ENCODE data around the gene SRPRA. TPM values are rescaled to one million over a fixed set of nuclear protein-coding genes. Genes with fewer than 3 reads are reported as not detected.
"Not testable (repeated sequence)": the region's sequence is repeated elsewhere in the genome, so short reads cannot be mapped to it uniquely, and the experiment has no call there.

SRPRA gene
- 124 and 129 TPM in 2 replicates for total RNA-seq (2014; rRNA removed; shearing (Covaris generic))
- polyA plus RNA-seq (2015; cell fraction: cytosol; rRNA removed): 120 and 160 TPM in 2 replicates
- polyA plus RNA-seq (2015; cell fraction: nucleus; rRNA removed): 129 and 159 TPM in 2 replicates

GRCh38 chr11:126268708-126269579 is at the start of gene SRPRA, which contains the start of gene FOXRED1:
TSS of gene SRPRA (minus strand) at chr11:126268895. CDS start at chr11:126268804, 91 bp downstream.
TSS of gene FOXRED1 (plus strand) at chr11:126269154. CDS start at chr11:126269207, 53 bp downstream.
- in situ Hi-C loops (cut with HindIII; ENCODE audit: low pct_unique_long_range_greater_than_20kb, low sequenced_read_pairs): no loop called here
- peak; percentile 97 for DNase-seq (ENCODE audit: low read depth, low spot score)

GRCh38 chr11:126317756-126318573 is 49.3 kb upstream of the SRPRA start:
- in situ Hi-C loops (cut with HindIII; ENCODE audit: low pct_unique_long_range_greater_than_20kb, low sequenced_read_pairs): no loop called here
- DNase-seq (ENCODE audit: low read depth, low spot score): no peak

- DNase-seq (ENCODE audit: low read depth, low spot score): no peak
- in situ Hi-C loops (cut with HindIII; ENCODE audit: low pct_unique_long_range_greater_than_20kb, low sequenced_read_pairs): no loop called here
Observed at GRCh38 chr11:126317432-126317755, 48.7 kb upstream of the SRPRA start.

- in situ Hi-C loops (cut with HindIII; ENCODE audit: low pct_unique_long_range_greater_than_20kb, low sequenced_read_pairs): no loop called here
Observed at GRCh38 chr11:126313826-126314225, 45.1 kb upstream of the SRPRA start.

GRCh38 chr11:126312961-126313360 is 44.3 kb upstream of the SRPRA start:
- no peak for DNase-seq (ENCODE audit: low read depth, low spot score)
- in situ Hi-C loops (cut with HindIII; ENCODE audit: low pct_unique_long_range_greater_than_20kb, low sequenced_read_pairs): no loop called here

More at GRCh38 chr11:126313826-126314225, 45.1 kb upstream of the SRPRA start:
- no peak for DNase-seq (ENCODE audit: low read depth, low spot score)

- in situ Hi-C loops (cut with HindIII; ENCODE audit: low pct_unique_long_range_greater_than_20kb, low sequenced_read_pairs): no loop called here
- no peak for DNase-seq (ENCODE audit: low read depth, low spot score)
Observed at GRCh38 chr11:126311401-126312291, 43.0 kb upstream of the SRPRA start.

- DNase-seq (ENCODE audit: low read depth, low spot score): no peak
- in situ Hi-C loops (cut with HindIII; ENCODE audit: low pct_unique_long_range_greater_than_20kb, low sequenced_read_pairs): no loop called here
Observed at GRCh38 chr11:126310992-126311310, 42.3 kb upstream of the SRPRA start.

GRCh38 chr11:126310200-126310991 is 41.7 kb upstream of the SRPRA start:
- DNase-seq (ENCODE audit: low read depth, low spot score): peak; percentile 78
- in situ Hi-C loops (cut with HindIII; ENCODE audit: low pct_unique_long_range_greater_than_20kb, low sequenced_read_pairs): no loop called here

GRCh38 chr11:126308771-126309170 is 40.1 kb upstream of the SRPRA start:
- in situ Hi-C loops (cut with HindIII; ENCODE audit: low pct_unique_long_range_greater_than_20kb, low sequenced_read_pairs); DNase-seq (ENCODE audit: low read depth, low spot score): not testable (repeated sequence)

- in situ Hi-C loops (cut with HindIII; ENCODE audit: low pct_unique_long_range_greater_than_20kb, low sequenced_read_pairs): no loop called here
- DNase-seq (ENCODE audit: low read depth, low spot score): peak; percentile 99
Observed at GRCh38 chr11:126308271-126308671, 39.6 kb upstream of the SRPRA start.

- peak; percentile 82 for DNase-seq (ENCODE audit: low read depth, low spot score)
Observed at GRCh38 chr11:126307706-126308105, 39.0 kb upstream of the SRPRA start.

GRCh38 chr11:126305699-126306098 is 37.0 kb upstream of the SRPRA start:
- no peak for DNase-seq (ENCODE audit: low read depth, low spot score)
- in situ Hi-C loops (cut with HindIII; ENCODE audit: low pct_unique_long_range_greater_than_20kb, low sequenced_read_pairs): no loop called here

More at GRCh38 chr11:126307706-126308105, 39.0 kb upstream of the SRPRA start:
- in situ Hi-C loops (cut with HindIII; ENCODE audit: low pct_unique_long_range_greater_than_20kb, low sequenced_read_pairs): no loop called here

- DNase-seq (ENCODE audit: low read depth, low spot score): no peak
- in situ Hi-C loops (cut with HindIII; ENCODE audit: low pct_unique_long_range_greater_than_20kb, low sequenced_read_pairs): no loop called here
Observed at GRCh38 chr11:126304457-126305075, 35.9 kb upstream of the SRPRA start.

GRCh38 chr11:126303623-126304456 is 35.1 kb upstream of the SRPRA start, which contains the start of gene DCPS:
TSS of gene DCPS (plus strand) at chr11:126304060. CDS start at chr11:126304081, 21 bp downstream.
- in situ Hi-C loops (cut with HindIII; ENCODE audit: low pct_unique_long_range_greater_than_20kb, low sequenced_read_pairs): no loop called here
- peak; percentile 82 for DNase-seq (ENCODE audit: low read depth, low spot score)

- DNase-seq (ENCODE audit: low read depth, low spot score): no peak
- in situ Hi-C loops (cut with HindIII; ENCODE audit: low pct_unique_long_range_greater_than_20kb, low sequenced_read_pairs): no loop called here
Observed at GRCh38 chr11:126297004-126297403, 28.3 kb upstream of the SRPRA start.
